Measurements from ENCODE around the gene ZNF397. TPM values are rescaled to one million over a fixed set of nuclear protein-coding genes. Genes with fewer than 3 reads are reported as not detected.
A peak's percentile ranks its signal among the peaks of the same experiment; 100 is the strongest.

Gene ZNF397
- 35.3 TPM in 2 replicates for total RNA-seq (2021)
- long read RNA-seq, full-length matches to known transcripts = 46 of 95 reads
- long read RNA-seq, partial matches to known transcripts = 11 of 95 reads
- long read RNA-seq, other reads (novel, unspliced or antisense) = 38 of 95 reads

- peak within 1 kb of the TSS; percentile 88 to 94 for H3K4me3 Mint-ChIP-seq
- H2AFZ ChIP-seq (ENCODE audit: low read length) = peak within 1 kb of the TSS; percentile 61
- peak within 1 kb of the TSS; percentile 96 for H3K4me2 ChIP-seq (ENCODE audit: insufficient read depth, insufficient read length, low read length)
- no peaks in the 10 kb centered on the region for H4K20me1 ChIP-seq (ENCODE audit: control insufficient read depth, insufficient read depth, insufficient read length)
- H3K23me2 ChIP-seq (ENCODE audit: insufficient read length, low read depth, low read length, poor library complexity, severe bottlenecking) = peaks cover 3% of the 10 kb centered on the region
- H3K4me1 ChIP-seq (ENCODE audit: insufficient read depth, low read length) = no peaks in the 10 kb centered on the region
- peak within 1 kb of the TSS; percentile 85 for H3K27ac ChIP-seq (ENCODE audit: insufficient read length, low read depth, low read length)
- H3K56ac ChIP-seq (ENCODE audit: insufficient read length, low read depth, low read length) = no peak within 1 kb of the TSS
- H3K27me3 ChIP-seq (ENCODE audit: insufficient read depth, low read length) = no peaks in the 10 kb centered on the region
- H2BK12ac ChIP-seq (ENCODE audit: insufficient read length, low read depth, low read length) = no peak within 1 kb of the TSS
- TF ChIP-seq CTCF (conservative IDR thresholded peaks at IDR 0.05) = no peak
- H3K79me1 ChIP-seq (ENCODE audit: insufficient read depth, low read depth, low read length, poor library complexity, severe bottlenecking) = peaks cover 3% of the 10 kb centered on the region
- H3K23ac ChIP-seq (ENCODE audit: insufficient read length, low read depth, low read length) = no peak within 1 kb of the TSS
- H4K5ac ChIP-seq (ENCODE audit: insufficient read length, low read depth, low read length) = peak within 1 kb of the TSS; percentile 70
- H2BK120ac ChIP-seq (ENCODE audit: low read depth, low read length, poor library complexity, severe bottlenecking) = peak within 1 kb of the TSS; percentile 1
- no peak within 1 kb of the TSS for H4K91ac ChIP-seq (ENCODE audit: insufficient read length, low read depth, low read length)
- peaks cover 6 to 13% of the 10 kb centered on the region in 2 experiments for H3K4me1 Mint-ChIP-seq
- peaks cover 34 to 36% (median 36%) of the 10 kb centered on the region in 3 experiments for H3K36me3 Mint-ChIP-seq (ENCODE audit: insufficient read depth in 1 of 3, low read depth in 3 of 3)
- no peak within 1 kb of the TSS; the same call in 1 of the 2 replicates for H3K4ac ChIP-seq (ENCODE audit: low read depth, low read length)
- H2AK5ac ChIP-seq (ENCODE audit: insufficient read length, low read length) = no peak within 1 kb of the TSS
- H2BK15ac ChIP-seq (ENCODE audit: low read depth, low read length) = no peak within 1 kb of the TSS
- no peak within 1 kb of the TSS for H4K8ac ChIP-seq (replicated peaks; ENCODE audit: insufficient read length, low read depth, low read length)
- peaks cover 4% of the 10 kb centered on the region; the same call in 1 of the 2 replicates for H3K79me2 ChIP-seq (ENCODE audit: insufficient read depth, low read length)
- peak within 1 kb of the TSS; percentile 90 for H3K18ac ChIP-seq (ENCODE audit: insufficient read length, low read depth, low read length)
- H2BK5ac ChIP-seq (ENCODE audit: insufficient read length, low read length) = peak within 1 kb of the TSS; percentile 42
- peak within 1 kb of the TSS; percentile 94 for H3K14ac ChIP-seq (ENCODE audit: insufficient read depth, low read length)
- no CpG with 5 or more reads among the region's 60 CpGs for WGBS (ENCODE audit: extremely low coverage, insufficient read length, low lambda C conversion rate)
- H3K9me3 ChIP-seq (ENCODE audit: control insufficient read depth, low read depth, low read length) = no peaks in the 10 kb centered on the region
- H2BK20ac ChIP-seq (ENCODE audit: low read depth, low read length, poor library complexity, severe bottlenecking) = no peak within 1 kb of the TSS
- H3K27ac Mint-ChIP-seq = peak within 1 kb of the TSS; percentile 99 to 100 (median 100)
- H3K27me3 Mint-ChIP-seq (ENCODE audit: low read depth) = no peaks in the 10 kb centered on the region
- peak within 1 kb of the TSS; percentile 98 for H3K9ac ChIP-seq (ENCODE audit: extremely low read depth, insufficient read length, low read length)
- H3T11ph ChIP-seq (ENCODE audit: low read length) = no peak within 1 kb of the TSS
- peak; percentile 97 for DNase-seq
- no peaks in the 10 kb centered on the region for H3K9me3 Mint-ChIP-seq
Observed at GRCh38 chr18:35240664-35241447, at the start of gene ZNF397. ZNF397 (plus strand) TSS chr18:35241034; CDS start chr18:35242471, 1,437 bp downstream.

Data from H9 (cell line).